WERI-Rb-1 (cell line): ENCODE measurements around the gene LAMC1.

ENCODE experiments used
- DNase-seq: peaks from one replicate; pipeline ENCODE4 v3.0.0-alpha.2; 2020
- H3K27ac ChIP-seq: fragments of 250-450 bp; sonication (Bioruptor Pico); 2 replicates; pipeline ENCODE4 v1.5.1; 2020; ENCODE audit warnings: mild to moderate bottlenecking, moderate library complexity
- H3K27me3 ChIP-seq: fragments of 250-450 bp; sonication (Bioruptor Pico); 2 replicates; pipeline ENCODE4 v1.5.1; 2021; ENCODE audit warnings: mild to moderate bottlenecking, low read depth, moderate library complexity; ENCODE audit not compliant: insufficient read depth, severe bottlenecking
- H3K36me3 ChIP-seq: fragments of 250-450 bp; sonication (Bioruptor Pico); 2 replicates; pipeline ENCODE4 v1.5.1; 2020; ENCODE audit warnings: mild to moderate bottlenecking, moderate library complexity
- H3K4me3 ChIP-seq: 2 replicates; pipeline ENCODE4 v1.5.1; 2011; ENCODE audit warnings: low read depth, mild to moderate bottlenecking, control low read depth, low read length
- H3K9me3 ChIP-seq: fragments of 250-450 bp; sonication (Bioruptor Pico); 2 replicates; pipeline ENCODE4 v1.5.1; 2021; ENCODE audit warnings: mild to moderate bottlenecking, moderate library complexity; ENCODE audit not compliant: severe bottlenecking
- CTCF ChIP-seq: IDR thresholded peaks from 2 replicates; pipeline ENCODE4 v1.5.1; 2011; ENCODE audit warnings: low read depth, mild to moderate bottlenecking, control low read depth, inconsistent platforms, low read length

Gene LAMC1

GRCh38 chr1:183129921-183130690 lies 106.9 kb downstream of the LAMC1 start:
- H3K27me3 ChIP-seq, result no peaks in the 10 kb centered on the region
- no peak overlapping the region for H3K27ac ChIP-seq
- no peak for DNase-seq
- no peaks in the 10 kb centered on the region for H3K36me3 ChIP-seq
- no peak overlapping the region for H3K4me3 ChIP-seq
- no peak for TF ChIP-seq CTCF
- no peaks in the 10 kb centered on the region for H3K9me3 ChIP-seq

- Histone ChIP-seq H3K36me3 (no peaks in the 10 kb centered on the region), H3K27me3 (no peaks in the 10 kb centered on the region), H3K4me3 (no peak overlapping the region), H3K27ac (no peak overlapping the region), H3K9me3 (no peaks in the 10 kb centered on the region)
- no peak for DNase-seq
- no peak for TF ChIP-seq CTCF
Measured at GRCh38 chr1:183131166-183131565, 107.9 kb downstream of the LAMC1 start.

GRCh38 chr1:183135336-183135735 lies 112.1 kb downstream of the LAMC1 start:
- Histone ChIP-seq H3K4me3 (no peak overlapping the region), H3K27ac (no peak overlapping the region), H3K27me3 (no peaks in the 10 kb centered on the region), H3K36me3 (no peaks in the 10 kb centered on the region), H3K9me3 (no peaks in the 10 kb centered on the region)
- TF ChIP-seq CTCF, result no peak
- no peak for DNase-seq

GRCh38 chr1:183137782-183138181 lies 114.6 kb downstream of the LAMC1 start:
- TF ChIP-seq CTCF, result no peak
- DNase-seq, result no peak
- H3K27me3 ChIP-seq, result no peaks in the 10 kb centered on the region
- H3K36me3 ChIP-seq, result no peaks in the 10 kb centered on the region
- no peak overlapping the region for H3K4me3 ChIP-seq
- H3K27ac ChIP-seq, result no peak overlapping the region
- H3K9me3 ChIP-seq, result no peaks in the 10 kb centered on the region

- Histone ChIP-seq H3K9me3 (no peaks in the 10 kb centered on the region), H3K27me3 (no peaks in the 10 kb centered on the region), H3K27ac (no peak overlapping the region), H3K4me3 (no peak overlapping the region), H3K36me3 (no peaks in the 10 kb centered on the region)
- no peak for DNase-seq
- TF ChIP-seq CTCF, result no peak
Measured at GRCh38 chr1:183138301-183138700, 115.1 kb downstream of the LAMC1 start.
